Measurements from ENCODE around the gene TANC1.

GRCh38 chr2:159069229-159069628 is 100.8 kb downstream of the TANC1 start:
- TF ChIP-seq SREBF2 (IDR thresholded peaks at IDR 0.05), result no peak
- no peak for TF ChIP-seq RFX5 (IDR thresholded peaks at IDR 0.05)
- no peak for TF ChIP-seq CTCF (IDR thresholded peaks at IDR 0.05)
- no peak for TF ChIP-seq ZC3H11A (IDR thresholded peaks at IDR 0.05)

Data from A549 (cell line).